Neural progenitor cell (in vitro differentiated cells): ENCODE measurements around the gene ERMP1. TPM values are rescaled to one million over a fixed set of nuclear protein-coding genes. Genes with fewer than 3 reads are reported as not detected.

Experiments used
- DNase-seq: peaks from one replicate; pipeline ENCODE4 v3.0.0-alpha.2; 2016; ENCODE audit warnings: low spot score
- H2AFZ ChIP-seq: fragments of 200-600 bp; sonication (generic); replicated peaks from 2 replicates; pipeline ENCODE4 v1.6.1; 2016; ENCODE audit warnings: antibody characterized with exemption
- H3F3A ChIP-seq: fragments of 200-600 bp; sonication (generic); 2 replicates; pipeline ENCODE4 v1.6.1; 2016; ENCODE audit warnings: antibody characterized with exemption, low read depth
- H3K27ac ChIP-seq: fragments of 200-600 bp; sonication (generic); 2 replicates; pipeline ENCODE4 v1.5.1; 2016; ENCODE audit warnings: mild to moderate bottlenecking
- H3K27me3 ChIP-seq: fragments of 200-600 bp; sonication (generic); 2 replicates; pipeline ENCODE4 v1.6.1; 2016; ENCODE audit warnings: mild to moderate bottlenecking, moderate library complexity
- H3K36me3 ChIP-seq: fragments of 200-600 bp; sonication (generic); 2 replicates; pipeline ENCODE4 v1.5.1; 2016
- H3K4me1 ChIP-seq: fragments of 200-600 bp; sonication (generic); 2 replicates; pipeline ENCODE4 v1.6.1; 2016; ENCODE audit warnings: mixed run types
- H3K4me2 ChIP-seq: fragments of 200-600 bp; sonication (generic); 2 replicates; pipeline ENCODE4 v1.6.1; 2016
- H3K4me3 ChIP-seq: fragments of 200-600 bp; sonication (generic); 2 replicates; pipeline ENCODE4 v1.5.1; 2016
- H3K79me2 ChIP-seq: fragments of 200-600 bp; sonication (generic); 2 replicates; pipeline ENCODE4 v1.6.1; 2016; ENCODE audit warnings: low read depth
- H3K9ac ChIP-seq: fragments of 200-600 bp; sonication (generic); 2 replicates; pipeline ENCODE4 v1.6.1; 2016
- H3K9me3 ChIP-seq: fragments of 200-600 bp; sonication (generic); 2 replicates; pipeline ENCODE4 v1.5.1; 2016; ENCODE audit warnings: low read depth
- H4K20me1 ChIP-seq: fragments of 200-600 bp; sonication (generic); 2 replicates; pipeline ENCODE4 v1.6.1; 2016; ENCODE audit warnings: low read depth
- H3K27ac Mint-ChIP-seq: 3 replicates; pipeline ENCODE4 v1.8.0; 2021; ENCODE audit warnings: mixed read lengths
- H3K27me3 Mint-ChIP-seq: 2 replicates; pipeline ENCODE4 v1.8.0; 2022; ENCODE audit warnings: low read depth, mild to moderate bottlenecking, inconsistent platforms, moderate library complexity, mixed read lengths; ENCODE audit not compliant: insufficient read depth
- H3K36me3 Mint-ChIP-seq: 3 replicates; pipeline ENCODE4 v1.8.0; 2021; ENCODE audit warnings: mixed read lengths
- H3K4me1 Mint-ChIP-seq: 3 replicates; pipeline ENCODE4 v1.8.0; 2021; ENCODE audit warnings: mixed read lengths
- H3K4me3 Mint-ChIP-seq: 3 replicates; pipeline ENCODE4 v1.8.0; 2021; ENCODE audit warnings: mild to moderate bottlenecking, moderate library complexity, mixed read lengths
- H3K9me3 Mint-ChIP-seq: 3 replicates; pipeline ENCODE4 v1.8.0; 2020; ENCODE audit warnings: mixed read lengths
- EZH2 ChIP-seq: fragments of 200-600 bp; sonication (generic); IDR thresholded peaks from 2 replicates; pipeline ENCODE4 v1.6.1; 2017; ENCODE audit warnings: antibody characterized with exemption, mild to moderate bottlenecking, moderate library complexity
- EZH2phosphoT487 ChIP-seq: fragments of 200-600 bp; sonication (generic); IDR thresholded peaks from 2 replicates; pipeline ENCODE4 v1.6.1; 2017; ENCODE audit warnings: antibody characterized with exemption
- total RNA-seq: library from RNA; depleted of rRNA; stranded (reverse); fragments of >200 nt; gene quantifications from 2 replicates; pipeline ENCODE4 v1.2.3, GENCODE V29; 2015; ENCODE audit warnings: low replicate concordance
- TF ChIP-seq, protein P1 (sequence below): fragments of 200-600 bp; sonication (generic); IDR thresholded peaks from 2 replicates; pipeline ENCODE4 v1.5.1; 2017; ENCODE audit warnings: antibody characterized with exemption, mild to moderate bottlenecking

The ERMP1 gene
- total RNA-seq, 1 donor from 2014 or later, result 25.5 TPM

DNA sequence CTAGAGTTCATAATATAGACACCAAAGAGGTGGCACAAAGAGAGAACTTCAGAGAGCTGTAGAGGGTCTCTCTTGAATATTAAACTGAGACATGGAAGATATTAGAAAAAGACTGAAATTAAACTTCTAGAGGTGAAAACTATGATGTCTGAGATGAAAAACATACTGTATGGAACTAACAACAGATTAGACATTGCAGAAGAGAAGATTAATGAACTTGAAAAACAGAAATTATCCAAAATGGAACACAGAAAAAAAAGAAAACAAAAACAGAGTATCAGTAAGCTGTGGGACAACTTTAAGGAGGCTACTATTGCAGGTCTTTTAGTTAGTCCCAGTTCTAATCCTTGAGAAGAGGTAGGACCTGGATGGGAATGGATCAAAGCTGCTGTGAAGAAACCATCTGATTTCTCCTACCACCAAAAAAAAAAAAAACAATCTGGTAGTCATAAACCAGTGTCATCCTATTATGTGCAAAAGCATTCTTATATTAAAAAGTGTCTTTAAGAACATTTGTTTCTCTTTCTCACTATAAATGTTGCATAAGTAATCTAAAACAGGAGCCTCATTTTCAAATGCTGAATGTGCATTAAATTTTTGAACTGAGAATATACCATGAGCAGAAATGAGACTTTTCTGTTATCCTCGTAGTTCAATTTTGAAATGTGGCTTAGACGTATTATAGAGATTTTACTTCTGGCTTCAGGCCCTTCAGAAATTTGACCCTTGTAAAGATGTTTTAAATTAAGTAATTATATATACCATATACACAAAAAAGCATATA, 96.2 kb downstream of the ERMP1 start:
- H3K9ac ChIP-seq, result no peak overlapping the region
- Mint-ChIP-seq H3K27ac (no peak overlapping the region), H3K4me1 (peaks cover 3% of the 10 kb centered on the region)

DNA sequence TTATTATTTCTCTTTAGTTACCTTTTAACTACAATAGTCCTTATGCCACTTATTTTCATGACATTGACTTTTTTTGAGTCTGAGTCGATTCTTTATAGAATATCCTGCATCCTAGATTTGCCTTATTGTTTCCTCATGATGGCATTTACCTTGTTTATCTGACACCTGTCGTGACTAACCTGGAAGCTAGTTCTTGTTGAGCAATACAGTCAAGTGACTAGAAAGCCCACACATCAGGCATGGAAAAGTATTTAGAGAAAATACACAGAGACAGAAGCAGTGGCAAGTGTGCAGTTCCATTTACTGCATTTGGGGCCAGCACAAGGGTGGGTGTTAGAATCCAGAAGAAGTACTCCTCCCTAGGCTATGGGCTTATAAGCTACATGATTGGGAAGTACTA, 97.8 kb downstream of the ERMP1 start:
- Histone ChIP-seq H3K9ac (no peak overlapping the region), H2AFZ (no peak overlapping the region), H4K20me1 (no peaks in the 10 kb centered on the region), H3K9me3 (no peaks in the 10 kb centered on the region), H3K79me2 (no peaks in the 10 kb centered on the region), H3F3A (no peaks in the 10 kb centered on the region), H3K4me2 (no peak overlapping the region), H3K27me3 (no peaks in the 10 kb centered on the region), H3K36me3 (peaks cover 4% of the 10 kb centered on the region), H3K27ac (no peak overlapping the region), H3K4me1 (no peaks in the 10 kb centered on the region), H3K4me3 (no peak overlapping the region)
- no peak for DNase-seq
- H3K4me3 Mint-ChIP-seq, result no peak overlapping the region
- peaks cover 4% of the 10 kb centered on the region for H3K9me3 Mint-ChIP-seq
- H3K36me3 Mint-ChIP-seq, result peaks cover 28% of the 10 kb centered on the region
- TF ChIP-seq EZH2phosphoT487 (no peak), EZH2 (no peak)
- TF ChIP-seq, protein P1, sequence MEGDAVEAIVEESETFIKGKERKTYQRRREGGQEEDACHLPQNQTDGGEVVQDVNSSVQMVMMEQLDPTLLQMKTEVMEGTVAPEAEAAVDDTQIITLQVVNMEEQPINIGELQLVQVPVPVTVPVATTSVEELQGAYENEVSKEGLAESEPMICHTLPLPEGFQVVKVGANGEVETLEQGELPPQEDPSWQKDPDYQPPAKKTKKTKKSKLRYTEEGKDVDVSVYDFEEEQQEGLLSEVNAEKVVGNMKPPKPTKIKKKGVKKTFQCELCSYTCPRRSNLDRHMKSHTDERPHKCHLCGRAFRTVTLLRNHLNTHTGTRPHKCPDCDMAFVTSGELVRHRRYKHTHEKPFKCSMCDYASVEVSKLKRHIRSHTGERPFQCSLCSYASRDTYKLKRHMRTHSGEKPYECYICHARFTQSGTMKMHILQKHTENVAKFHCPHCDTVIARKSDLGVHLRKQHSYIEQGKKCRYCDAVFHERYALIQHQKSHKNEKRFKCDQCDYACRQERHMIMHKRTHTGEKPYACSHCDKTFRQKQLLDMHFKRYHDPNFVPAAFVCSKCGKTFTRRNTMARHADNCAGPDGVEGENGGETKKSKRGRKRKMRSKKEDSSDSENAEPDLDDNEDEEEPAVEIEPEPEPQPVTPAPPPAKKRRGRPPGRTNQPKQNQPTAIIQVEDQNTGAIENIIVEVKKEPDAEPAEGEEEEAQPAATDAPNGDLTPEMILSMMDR, result no peak
- no peaks in the 10 kb centered on the region for H3K4me1 Mint-ChIP-seq
- H3K27ac Mint-ChIP-seq, result no peak overlapping the region
- H3K27me3 Mint-ChIP-seq, result no peaks in the 10 kb centered on the region

More for the DNA sequence above, 96.2 kb downstream of the ERMP1 start:
- Histone ChIP-seq H3F3A (no peaks in the 10 kb centered on the region), H3K79me2 (no peaks in the 10 kb centered on the region), H2AFZ (no peak overlapping the region), H4K20me1 (no peaks in the 10 kb centered on the region), H3K4me2 (no peak overlapping the region), H3K9me3 (no peaks in the 10 kb centered on the region), H3K27ac (no peak overlapping the region), H3K36me3 (peaks cover 4% of the 10 kb centered on the region), H3K27me3 (no peaks in the 10 kb centered on the region), H3K4me3 (no peak overlapping the region), H3K4me1 (no peaks in the 10 kb centered on the region)
- no peak for DNase-seq
- Mint-ChIP-seq H3K9me3 (peaks cover 4% of the 10 kb centered on the region), H3K36me3 (peaks cover 36% of the 10 kb centered on the region), H3K27me3 (no peaks in the 10 kb centered on the region), H3K4me3 (no peak overlapping the region)
- no peak for TF ChIP-seq EZH2
- TF ChIP-seq, protein P1, result no peak
- TF ChIP-seq EZH2phosphoT487, result no peak

Other genes starting within 250 kb of the ERMP1 start
- 27.4 and 31.9 TPM in 2 replicates for gene RIC1, start 204.0 kb downstream of the ERMP1 start, total RNA-seq
- not detected in 2 replicates for gene MLANA, start 57.8 kb upstream of the ERMP1 start, total RNA-seq
- gene RANBP6, start 182.5 kb upstream of the ERMP1 start, total RNA-seq, result 43.6 and 63.0 TPM in 2 replicates